ENCODE data around the gene STK38L.

The STK38L gene

GRCh38 chr12:27351476-27351875 lies 107.4 kb downstream of the STK38L start:
- no peak for DNase-seq (ENCODE audit: low read depth)

- no peak for DNase-seq (ENCODE audit: low read depth)
Measured at GRCh38 chr12:27355486-27355885, 111.4 kb downstream of the STK38L start.

DNA sequence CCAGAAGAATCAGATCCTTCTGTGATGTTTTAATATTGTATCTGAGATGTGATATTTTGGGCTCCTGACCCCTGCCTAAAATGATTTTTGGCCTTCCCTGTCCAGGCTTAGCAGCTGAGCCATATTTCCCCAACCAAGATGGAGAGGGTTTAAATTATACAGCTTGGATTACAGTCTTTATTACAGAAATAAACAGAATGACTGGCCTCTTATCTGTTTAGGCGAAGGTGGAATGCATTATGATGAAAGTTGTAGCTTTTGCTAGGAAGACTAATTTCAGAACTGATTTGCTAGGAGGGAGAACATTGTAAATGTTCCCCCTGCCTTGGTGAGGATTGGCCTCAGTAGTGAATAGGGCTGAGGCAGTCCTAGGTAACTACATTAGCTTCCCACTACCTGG lies 111.9 kb downstream of the STK38L start:
- DNase-seq (ENCODE audit: low read depth): no peak

GRCh38 chr12:27359578-27360340 lies 115.7 kb downstream of the STK38L start:
- no peak for DNase-seq (ENCODE audit: low read depth)

GRCh38 chr12:27361372-27361771 lies 117.3 kb downstream of the STK38L start:
- no peak for DNase-seq (ENCODE audit: low read depth)

DNA sequence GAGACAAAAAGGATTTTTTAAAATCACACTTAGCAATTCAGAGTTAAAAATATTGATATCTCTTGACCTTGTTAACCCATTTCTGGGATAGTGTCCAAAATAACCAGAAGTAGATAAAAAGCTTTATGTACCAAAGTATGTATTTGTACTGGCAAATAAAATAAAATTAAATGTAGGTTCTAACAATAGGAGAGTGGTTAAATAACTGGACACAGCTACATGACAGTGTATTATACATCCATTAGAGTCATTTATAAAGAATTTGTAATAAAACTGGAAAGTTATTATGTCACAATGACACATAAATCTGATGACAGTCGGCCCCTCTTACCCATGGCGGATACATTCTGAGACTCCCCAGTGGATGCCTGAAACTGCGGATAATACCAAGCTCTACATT lies 122.5 kb downstream of the STK38L start:
- DNase-seq (ENCODE audit: low read depth): no peak

DNA sequence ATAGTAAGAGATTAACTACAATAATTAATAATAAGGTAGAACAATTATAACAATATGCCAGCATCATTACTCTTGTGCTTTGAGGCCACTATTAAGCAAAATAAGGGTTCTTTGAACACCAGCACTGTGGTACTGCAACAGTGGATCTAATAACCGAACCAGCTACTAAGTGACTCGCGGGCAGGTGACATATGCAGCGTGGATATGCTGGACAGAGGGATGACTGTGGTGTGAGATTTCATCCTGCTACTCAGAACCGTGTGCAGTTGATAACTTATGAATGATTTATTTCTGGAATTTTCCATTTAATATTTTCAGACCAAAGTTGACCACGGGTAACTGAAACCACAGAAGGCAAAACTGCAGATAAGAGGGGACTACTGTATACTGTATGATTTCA lies 123.0 kb downstream of the STK38L start:
- no peak for DNase-seq (ENCODE audit: low read depth)
